Measurements from ENCODE around the gene CCDC18.

- TF ChIP-seq POLR2A (IDR thresholded peaks at IDR 0.05): peak; percentile 22 to 96 (median 29)
- TF ChIP-seq CTCF (IDR thresholded peaks at IDR 0.05 in 8 of 11, conservative IDR thresholded peaks at IDR 0.05 in 3 of 11): peak in 10 of 11 experiments; percentile 20 to 58 (median 45)
- TF ChIP-seq POLR2AphosphoS5 (IDR thresholded peaks at IDR 0.05): peak; percentile 93 to 97 (median 94)
Observed at GRCh38 chr1:93179886-93180722, 420 bp upstream of the CCDC18 start, which contains the start of gene TMED5.

Measured in spleen (tissue), 7 donors.